ENCODE data around the gene PSMC3IP.
A peak's percentile ranks its signal among the peaks of the same experiment; 100 is the strongest.
"Not testable (repeated sequence)": the region's sequence is repeated elsewhere in the genome, so short reads cannot be mapped to it uniquely, and the experiment has no call there.

The PSMC3IP gene

DNA sequence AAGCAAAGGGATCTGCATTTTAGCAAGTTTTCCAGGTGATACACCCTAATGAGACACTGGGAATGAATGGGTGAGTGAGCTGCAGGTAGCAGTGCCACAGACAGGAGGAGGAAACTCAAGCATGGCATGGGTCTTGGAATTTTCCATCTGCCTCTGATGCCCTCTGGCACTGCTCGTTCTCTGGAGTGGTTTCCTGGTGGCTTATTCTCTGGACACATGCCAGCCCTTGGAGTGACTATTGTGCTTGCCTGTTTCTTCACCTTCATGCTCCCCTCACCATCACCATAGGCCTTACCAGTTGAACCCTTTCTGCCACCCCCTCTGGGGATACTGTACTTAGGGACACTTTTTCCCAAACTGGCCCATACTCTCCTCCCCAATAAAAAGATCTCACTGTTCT is 14.0 kb downstream of the PSMC3IP start:
- TF ChIP-seq, protein P1, sequence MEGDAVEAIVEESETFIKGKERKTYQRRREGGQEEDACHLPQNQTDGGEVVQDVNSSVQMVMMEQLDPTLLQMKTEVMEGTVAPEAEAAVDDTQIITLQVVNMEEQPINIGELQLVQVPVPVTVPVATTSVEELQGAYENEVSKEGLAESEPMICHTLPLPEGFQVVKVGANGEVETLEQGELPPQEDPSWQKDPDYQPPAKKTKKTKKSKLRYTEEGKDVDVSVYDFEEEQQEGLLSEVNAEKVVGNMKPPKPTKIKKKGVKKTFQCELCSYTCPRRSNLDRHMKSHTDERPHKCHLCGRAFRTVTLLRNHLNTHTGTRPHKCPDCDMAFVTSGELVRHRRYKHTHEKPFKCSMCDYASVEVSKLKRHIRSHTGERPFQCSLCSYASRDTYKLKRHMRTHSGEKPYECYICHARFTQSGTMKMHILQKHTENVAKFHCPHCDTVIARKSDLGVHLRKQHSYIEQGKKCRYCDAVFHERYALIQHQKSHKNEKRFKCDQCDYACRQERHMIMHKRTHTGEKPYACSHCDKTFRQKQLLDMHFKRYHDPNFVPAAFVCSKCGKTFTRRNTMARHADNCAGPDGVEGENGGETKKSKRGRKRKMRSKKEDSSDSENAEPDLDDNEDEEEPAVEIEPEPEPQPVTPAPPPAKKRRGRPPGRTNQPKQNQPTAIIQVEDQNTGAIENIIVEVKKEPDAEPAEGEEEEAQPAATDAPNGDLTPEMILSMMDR (IDR thresholded peaks at IDR 0.05; ENCODE audit: extremely low read depth, missing control alignments), result no peak
- no peak for DNase-seq (ENCODE audit: low spot score)

DNA sequence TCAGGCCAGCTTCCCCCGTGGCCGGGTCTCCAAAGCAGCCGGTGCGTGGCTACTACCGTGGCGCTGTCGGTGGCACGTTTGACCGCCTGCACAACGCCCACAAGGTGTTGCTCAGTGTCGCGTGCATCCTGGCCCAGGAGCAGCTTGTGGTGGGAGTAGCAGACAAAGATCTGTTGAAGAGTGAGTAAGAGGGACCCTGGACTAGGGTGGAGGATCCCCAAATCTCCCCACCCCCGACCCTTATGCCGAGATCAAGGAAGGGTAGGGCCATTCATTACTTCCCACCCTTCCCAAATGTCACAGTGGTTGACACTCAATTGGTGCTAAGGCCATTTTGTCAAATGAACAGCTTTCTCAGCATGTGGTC is 14.4 kb downstream of the PSMC3IP start:
- no peak for DNase-seq (ENCODE audit: low spot score)

DNA sequence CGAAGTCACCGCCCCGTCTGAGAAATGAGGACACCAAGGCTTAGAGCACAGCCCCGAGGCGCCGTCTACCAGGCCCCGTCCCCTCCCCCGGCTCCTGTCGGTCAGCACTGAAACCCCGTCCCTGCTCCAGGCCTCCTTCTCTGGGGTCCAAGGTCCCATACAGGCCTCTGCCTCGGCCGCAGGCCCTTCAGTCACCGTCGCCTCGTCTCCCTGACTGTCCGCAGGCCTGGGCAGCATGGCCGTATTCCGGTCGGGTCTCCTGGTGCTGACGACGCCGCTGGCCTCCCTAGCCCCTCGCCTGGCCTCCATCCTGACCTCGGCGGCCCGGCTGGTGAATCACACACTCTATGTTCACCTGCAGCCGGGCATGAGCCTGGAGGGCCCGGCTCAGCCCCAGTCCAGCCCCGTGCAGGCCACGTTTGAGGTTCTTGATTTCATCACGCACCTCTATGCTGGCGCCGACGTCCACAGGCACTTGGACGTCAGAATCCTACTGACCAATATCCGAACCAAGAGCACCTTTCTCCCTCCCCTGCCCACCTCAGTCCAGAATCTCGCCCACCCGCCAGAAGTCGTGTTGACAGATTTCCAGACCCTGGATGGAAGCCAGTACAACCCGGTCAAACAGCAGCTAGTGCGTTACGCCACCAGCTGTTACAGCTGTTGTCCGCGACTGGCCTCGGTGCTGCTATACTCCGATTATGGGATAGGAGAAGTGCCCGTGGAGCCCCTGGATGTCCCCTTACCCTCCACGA is 15.0 kb downstream of the PSMC3IP start:
- no peak for DNase-seq (ENCODE audit: low spot score)
- TF ChIP-seq, protein P1 (IDR thresholded peaks at IDR 0.05; ENCODE audit: extremely low read depth, missing control alignments), result no peak

More for the DNA sequence above, 14.4 kb downstream of the PSMC3IP start:
- TF ChIP-seq, protein P1 (IDR thresholded peaks at IDR 0.05; ENCODE audit: extremely low read depth, missing control alignments), result no peak

DNA sequence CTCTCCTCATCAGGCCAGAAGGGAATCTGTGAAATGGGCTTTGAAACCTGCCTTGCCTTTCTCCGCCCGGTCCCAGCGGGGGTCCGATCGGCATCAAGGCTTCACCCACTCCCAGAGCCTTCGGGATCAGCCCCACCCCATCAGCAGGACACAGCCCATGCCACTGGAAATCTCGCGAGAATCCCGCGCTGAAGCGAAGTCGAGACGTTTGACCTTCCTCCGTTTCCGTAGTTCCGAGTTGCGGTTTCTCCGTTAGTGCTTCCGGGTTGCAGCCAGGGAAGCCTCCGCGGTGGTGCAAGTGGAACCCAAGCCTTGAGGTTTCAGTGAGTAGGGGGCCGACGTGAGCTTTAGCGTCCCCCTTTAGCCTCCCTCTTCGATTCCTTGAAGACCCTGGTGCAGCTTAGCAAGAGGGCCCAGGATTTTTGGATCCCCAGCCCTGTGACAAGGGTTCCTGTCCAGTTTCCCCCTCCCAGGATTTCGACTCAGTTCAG is 15.6 kb downstream of the PSMC3IP start, which contains the start of gene COASY:
COASY (plus strand) TSS at position 252 of the 491 bp plus-strand sequence. CDS start 475 bp downstream, outside the sequence.
- TF ChIP-seq, protein P1 (IDR thresholded peaks at IDR 0.05; ENCODE audit: extremely low read depth, missing control alignments), result no peak
- DNase-seq (ENCODE audit: low spot score), result peak; percentile 96

DNA sequence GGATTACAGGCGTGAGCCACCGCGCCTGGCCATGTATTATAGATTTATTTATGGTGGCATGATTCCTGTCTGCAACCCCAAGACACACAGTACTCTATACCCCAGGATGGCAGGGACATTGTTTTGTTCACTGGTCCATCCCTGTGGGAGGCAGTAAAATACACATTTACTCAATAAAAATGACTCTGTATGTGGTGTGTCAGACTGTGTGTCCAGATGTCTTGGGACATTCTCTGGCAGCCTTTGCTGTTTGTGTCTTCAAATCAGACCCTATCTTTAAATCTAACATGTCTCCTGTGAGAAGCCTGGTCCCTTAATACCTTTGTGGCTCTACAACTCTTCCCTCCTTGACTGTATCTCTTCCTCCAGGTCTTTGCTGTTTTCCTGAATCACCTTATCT is 17.3 kb downstream of the PSMC3IP start:
- TF ChIP-seq, protein P1 (IDR thresholded peaks at IDR 0.05; ENCODE audit: extremely low read depth, missing control alignments), result no peak
- no peak for DNase-seq (ENCODE audit: low spot score)

DNA sequence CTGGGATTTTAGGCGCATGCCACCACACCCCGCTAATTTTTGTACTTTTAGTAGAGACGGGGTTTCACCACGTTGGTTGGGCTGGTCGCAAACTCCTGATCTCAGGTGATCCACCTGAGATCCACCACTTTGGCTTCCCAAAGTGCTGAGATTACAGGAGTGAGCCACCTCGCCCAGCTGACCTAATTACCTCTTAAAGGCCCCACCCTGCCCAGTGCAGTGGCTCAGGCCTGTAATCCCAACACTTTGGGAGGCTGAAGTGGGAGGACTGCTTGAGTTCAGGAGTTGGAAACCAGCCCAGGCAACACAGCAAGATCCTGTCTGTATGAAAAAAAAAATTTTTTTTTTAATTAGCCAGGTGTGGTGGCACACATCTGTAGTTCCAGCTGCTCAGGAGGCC is 18.5 kb downstream of the PSMC3IP start:
- DNase-seq (ENCODE audit: low spot score), result no peak
- TF ChIP-seq, protein P1 (IDR thresholded peaks at IDR 0.05; ENCODE audit: extremely low read depth, missing control alignments), result no peak

DNA sequence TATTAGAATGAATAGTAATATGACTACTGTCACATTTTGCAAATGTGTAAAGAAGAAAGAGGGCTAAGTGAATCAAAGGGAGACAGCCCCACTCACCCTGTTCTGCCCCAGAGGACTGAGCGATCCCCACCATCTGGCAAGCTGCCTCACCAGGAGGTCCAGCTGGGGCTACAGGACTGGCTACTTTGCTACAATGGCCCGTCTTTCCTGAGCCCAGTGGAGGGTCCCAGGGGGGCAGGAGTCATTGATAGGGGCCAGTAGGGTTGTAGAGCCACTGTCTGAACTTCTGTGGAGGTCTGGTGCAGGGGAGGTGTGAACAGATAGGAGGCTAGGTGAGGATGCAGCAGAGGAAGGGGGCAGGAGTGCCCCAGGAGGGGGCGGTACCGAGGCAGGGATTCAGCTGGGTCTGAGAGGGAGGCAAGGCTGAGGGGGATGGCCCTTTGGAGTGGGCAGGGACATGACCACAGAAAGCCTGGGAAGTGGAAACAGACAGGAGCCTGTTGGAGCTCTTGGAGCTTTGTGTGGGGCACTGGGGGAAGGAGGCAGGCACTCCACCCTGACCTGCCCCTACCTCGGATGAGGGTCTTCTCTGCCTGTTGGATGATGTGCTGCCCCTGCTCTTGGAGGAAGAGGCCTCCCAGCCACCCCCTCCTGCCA is 21.4 kb downstream of the PSMC3IP start:
- not testable (repeated sequence) for DNase-seq (ENCODE audit: low spot score)

All from GM20000 (cell line).